ENCODE results near the gene LGR6.

GRCh38 chr1:202150602-202151001, 43.0 kb upstream of the LGR6 start:
- TF ChIP-seq CTCF (IDR thresholded peaks at IDR 0.05), result no peak
- TF ChIP-seq EZH2 (IDR thresholded peaks at IDR 0.05; ENCODE audit: borderline replicate concordance, insufficient read depth, low read depth, low read length, poor library complexity, severe bottlenecking), result no peak
